HG03565 (cell line): ENCODE results near the gene SLC7A8.
"Not testable (repeated sequence)": the region's sequence is repeated elsewhere in the genome, so short reads cannot be mapped to it uniquely, and the experiment has no call there.

ENCODE experiments used
- ATAC-seq: cut with Tn5 transposase; IDR thresholded peaks from one replicate; pipeline ENCODE4 v1.9.1; 2021; ENCODE audit warnings: mild to moderate bottlenecking, moderate library complexity; ENCODE audit not compliant: unreplicated experiment

Gene SLC7A8

GRCh38 chr14:23183479-23183878 is at the start of gene SLC7A8:
TSS of gene SLC7A8 (minus strand) at chr14:23183660. CDS start at chr14:23182914, 746 bp downstream.
- ATAC-seq = no peak

- ATAC-seq = not testable (repeated sequence)
Observed at GRCh38 chr14:23232241-23232808, 48.9 kb upstream of the SLC7A8 start.

- ATAC-seq = no peak
Observed at GRCh38 chr14:23228812-23229211, 45.4 kb upstream of the SLC7A8 start.

- no peak for ATAC-seq
Observed at GRCh38 chr14:23227566-23227965, 44.1 kb upstream of the SLC7A8 start.

- ATAC-seq = not testable (repeated sequence)
Observed at GRCh38 chr14:23224958-23225357, 41.5 kb upstream of the SLC7A8 start.

- ATAC-seq = no peak
Observed at GRCh38 chr14:23219075-23219474, 35.6 kb upstream of the SLC7A8 start.

GRCh38 chr14:23217032-23218020 is 33.9 kb upstream of the SLC7A8 start:
- no peak for ATAC-seq

- no peak for ATAC-seq
Observed at GRCh38 chr14:23215421-23215820, 32.0 kb upstream of the SLC7A8 start.

GRCh38 chr14:23209651-23210423 is 26.4 kb upstream of the SLC7A8 start:
- no peak for ATAC-seq

GRCh38 chr14:23208324-23208723 is 24.9 kb upstream of the SLC7A8 start:
- ATAC-seq = no peak

GRCh38 chr14:23207146-23207540 is 23.7 kb upstream of the SLC7A8 start:
- ATAC-seq = no peak

- ATAC-seq = no peak
Observed at GRCh38 chr14:23206422-23207145, 23.1 kb upstream of the SLC7A8 start.

GRCh38 chr14:23202001-23202400 is 18.5 kb upstream of the SLC7A8 start:
- ATAC-seq = no peak

GRCh38 chr14:23199141-23199540 is 15.7 kb upstream of the SLC7A8 start:
- ATAC-seq = not testable (repeated sequence)

GRCh38 chr14:23196487-23196886 is 13.0 kb upstream of the SLC7A8 start:
- ATAC-seq = not testable (repeated sequence)

- no peak for ATAC-seq
Observed at GRCh38 chr14:23195552-23196101, 12.2 kb upstream of the SLC7A8 start.

GRCh38 chr14:23193432-23193831 is 10.0 kb upstream of the SLC7A8 start:
- ATAC-seq = no peak

GRCh38 chr14:23187925-23188324 is 4.5 kb upstream of the SLC7A8 start:
- ATAC-seq = no peak

GRCh38 chr14:23186913-23187654 is 3.6 kb upstream of the SLC7A8 start:
- ATAC-seq = no peak

- ATAC-seq = no peak
Observed at GRCh38 chr14:23185063-23185462, 1.6 kb upstream of the SLC7A8 start.
